HCT116 (cell line): ENCODE measurements around the gene CASP8. TPM values are rescaled to one million over a fixed set of nuclear protein-coding genes. Genes with fewer than 3 reads are reported as not detected.

Experiments
- ATAC-seq: fragments of 200-7000 bp; cut with Tn5 transposase; 2 replicates; pipeline ENCODE4 v1.9.1; 2020; ENCODE audit warnings: mild to moderate bottlenecking, moderate library complexity
- BruUV-seq: library from RNA; stranded (reverse); fragments of 400-500 nt; replicated peaks from 2 replicates; lab custom pipeline; 2021; lab: Mats Ljungman, UMichigan
- CTCF ChIA-PET: fragments of 300-600 bp; sonication (Branson Sonifier 250); formaldehyde crosslinking; loops from one replicate; lab custom pipeline; 2021; ENCODE audit warnings: antibody characterized with exemption; lab: Charles Lee
- POLR2A ChIA-PET: fragments of 300-600, 350-600 bp; sonication (Branson Sonifier 250); formaldehyde crosslinking; loops from one replicate; lab custom pipeline; 2021; ENCODE audit warnings: antibody characterized with exemption; lab: Charles Lee
- RAD21 ChIA-PET, 2 experiments: fragments of 300-600 bp; sonication (Branson Sonifier 250); formaldehyde crosslinking; loops; one replicate each; lab custom pipeline; 2023; ENCODE audit warnings: low total read pairs in 2 of 2; ENCODE audit not compliant: uncharacterized antibody in 2 of 2, unreplicated experiment in 2 of 2, low non-redundant PET in 1 of 2; lab: Charles Lee
- DNase-seq: peaks from one replicate; pipeline ENCODE4 v3.0.0-alpha.2; 2010; ENCODE audit warnings: low read depth, low spot score
- H2AFZ ChIP-seq: fragments of 200-600 bp; shearing (Covaris generic), sonication (generic); 2 replicates; pipeline ENCODE4 v1.6.1; 2017; ENCODE audit warnings: low read depth, mixed run types, mixed read lengths, antibody characterized with exemption, low read length; ENCODE audit not compliant: poor library complexity, severe bottlenecking
- H3K27ac ChIP-seq: 2 replicates; pipeline ENCODE4 v1.5.1; 2012; ENCODE audit warnings: low read depth, low read length
- H3K27me3 ChIP-seq: fragments of 200-600 bp; sonication (generic); 2 replicates; pipeline ENCODE4 v1.6.1; 2016; ENCODE audit warnings: mixed run types, low read length, mixed read lengths; ENCODE audit not compliant: insufficient read depth
- H3K36me3 ChIP-seq, 2 experiments: fragments of 200-500 bp in 1 of 2; fragments of 200-600 bp in 1 of 2; sonication (Bioruptor generic) in 1 of 2; sonication (generic) in 1 of 2; 2 replicates each; pipeline versions ENCODE4 v1.5.1 to v1.6.1; 2014 to 2016; ENCODE audit warnings: low read length in 2 of 2, inconsistent platforms in 1 of 2, mixed read lengths in 1 of 2, mixed run types in 1 of 2; ENCODE audit not compliant: insufficient read depth in 2 of 2, control insufficient read depth in 1 of 2
- H3K4me1 ChIP-seq, 2 experiments: fragments of 200-600 bp in 1 of 2; sonication (generic) in 1 of 2; 2 replicates each; pipeline versions ENCODE4 v1.5.1 to v1.6.1; 2012 to 2017; ENCODE audit warnings: low read length in 2 of 2, inconsistent platforms in 1 of 2, mild to moderate bottlenecking in 1 of 2, mixed read lengths in 1 of 2, mixed run types in 1 of 2, moderate library complexity in 1 of 2; ENCODE audit not compliant: insufficient read depth in 2 of 2, control insufficient read depth in 1 of 2
- H3K4me2 ChIP-seq: fragments of 200-600 bp; sonication (generic); 2 replicates; pipeline ENCODE4 v1.6.1; 2017; ENCODE audit warnings: mixed run types, low read length, mixed read lengths
- H3K4me3 ChIP-seq, 2 experiments: fragments of 200-600 bp in 1 of 2; sonication (generic) in 1 of 2; replicated peaks in 1 of 2; 2 replicates each; pipeline ENCODE4 v1.5.1; 2011 to 2016; ENCODE audit warnings: low read length in 2 of 2, control low read depth in 1 of 2, low read depth in 1 of 2, mild to moderate bottlenecking in 1 of 2, mixed read lengths in 1 of 2, mixed run types in 1 of 2
- H3K79me2 ChIP-seq: fragments of 200-600 bp; sonication (generic); 2 replicates; pipeline ENCODE4 v1.6.1; 2017; ENCODE audit warnings: mild to moderate bottlenecking, mixed run types, low read length, moderate library complexity, mixed read lengths; ENCODE audit not compliant: insufficient read depth
- H3K9ac ChIP-seq: fragments of 200-600 bp; sonication (generic); 2 replicates; pipeline ENCODE4 v1.6.1; 2016; ENCODE audit warnings: low read length, mixed read lengths
- H3K9me2 ChIP-seq: fragments of 200-600 bp; sonication (generic), shearing (Covaris generic); 2 replicates; pipeline ENCODE4 v1.6.1; 2017; ENCODE audit warnings: mixed run types, mild to moderate bottlenecking, moderate library complexity; ENCODE audit not compliant: insufficient read depth
- H3K9me3 ChIP-seq, 2 experiments: fragments of 200-500 bp in 1 of 2; fragments of 200-600 bp in 1 of 2; sonication (Bioruptor generic) in 1 of 2; sonication (generic) in 1 of 2; 2 replicates each; pipeline ENCODE4 v1.6.1; 2014 to 2017; ENCODE audit warnings: low read length in 2 of 2, mixed read lengths in 2 of 2, inconsistent platforms in 1 of 2, low read depth in 1 of 2, mild to moderate bottlenecking in 1 of 2, mixed run types in 1 of 2, moderate library complexity in 1 of 2; ENCODE audit not compliant: control insufficient read depth in 1 of 2, insufficient read depth in 1 of 2
- H4K20me1 ChIP-seq: fragments of 200-600 bp; sonication (generic), shearing (Covaris generic); 2 replicates; pipeline ENCODE4 v1.6.1; 2017; ENCODE audit warnings: mixed run types, mild to moderate bottlenecking, moderate library complexity; ENCODE audit not compliant: insufficient read depth
- CBX3 ChIP-seq: IDR thresholded peaks from 2 replicates; pipeline ENCODE4 v1.6.1; 2012; ENCODE audit warnings: low read depth
- ELF1 ChIP-seq: IDR thresholded peaks from 2 replicates; pipeline ENCODE4 v1.6.1; 2012; ENCODE audit warnings: low read depth, borderline replicate concordance
- EZH2 ChIP-seq: fragments of 200-600 bp; sonication (generic); IDR thresholded peaks from 2 replicates; pipeline ENCODE4 v1.6.1; 2017; ENCODE audit warnings: antibody characterized with exemption, mixed run types
- EZH2phosphoT487 ChIP-seq: fragments of 200-600 bp; IDR thresholded peaks from 2 replicates; pipeline ENCODE4 v1.6.1; 2018; ENCODE audit warnings: antibody characterized with exemption, borderline replicate concordance
- POLR2A ChIP-seq: IDR thresholded peaks from 2 replicates; pipeline ENCODE4 v1.7.0; 2011; ENCODE audit warnings: borderline replicate concordance; ENCODE audit not compliant: insufficient read depth, insufficient read length; ENCODE audit errors: extremely low read depth
- POLR2AphosphoS5 ChIP-seq: IDR thresholded peaks from 2 replicates; pipeline ENCODE4 v1.6.1; 2011; ENCODE audit warnings: mild to moderate bottlenecking, low read depth, low read length, moderate library complexity
- SP1 ChIP-seq: IDR thresholded peaks from 2 replicates; pipeline ENCODE4 v1.6.1; 2012; ENCODE audit warnings: low read depth
- TCF7L2 ChIP-seq: IDR thresholded peaks from 2 replicates; pipeline ENCODE4 v1.7.0; 2011; ENCODE audit warnings: borderline replicate concordance, inconsistent platforms; ENCODE audit not compliant: insufficient read depth, insufficient read length; ENCODE audit errors: extremely low read depth
- ZFX ChIP-seq: fragments of 450-650 bp; IDR thresholded peaks from 2 replicates; pipeline ENCODE4 v1.6.1; 2017
- ZNF274 ChIP-seq: fragments of 200-500 bp; sonication (Bioruptor generic); IDR thresholded peaks from 2 replicates; pipeline ENCODE4 v1.6.1; 2014; ENCODE audit warnings: mild to moderate bottlenecking, low read depth, low read length, inconsistent platforms
- intact Hi-C: fragments of 100-400 bp; cut with micrococcal nuclease; formaldehyde crosslinking; loops from 2 replicates; pipeline ENCODE4 v1.10.0; 2022
- total RNA-seq: library from RNA; stranded (reverse); gene quantifications from one replicate; pipeline ENCODE4 v1.2.1, GENCODE V29; 2021; ENCODE audit not compliant: unreplicated experiment
- TF ChIP-seq, protein P1 (sequence below): IDR thresholded peaks from 2 replicates; pipeline ENCODE4 v1.6.1; 2012
- TF ChIP-seq, protein P2 (sequence below): IDR thresholded peaks from 2 replicates; pipeline ENCODE4 v1.6.1; 2012; ENCODE audit warnings: low read depth
- TF ChIP-seq, protein P3 (sequence below), 3 experiments: fragments of 200-600 bp in 1 of 3; sonication (generic) in 1 of 3; IDR thresholded peaks in 2 of 3; conservative IDR thresholded peaks in 1 of 3; 2 replicates each; pipeline ENCODE4 v1.5.1; 2012 to 2017; ENCODE audit warnings: low read depth in 2 of 3, low read length in 2 of 3, antibody characterized with exemption in 1 of 3, borderline replicate concordance in 1 of 3, control low read depth in 1 of 3, mild to moderate bottlenecking in 1 of 3, mixed read lengths in 1 of 3, mixed run types in 1 of 3, moderate library complexity in 1 of 3; ENCODE audit not compliant: insufficient read depth in 1 of 3

The CASP8 gene
- total RNA-seq, 1 experiment from 2014 or later, result 29.6 TPM

DNA sequence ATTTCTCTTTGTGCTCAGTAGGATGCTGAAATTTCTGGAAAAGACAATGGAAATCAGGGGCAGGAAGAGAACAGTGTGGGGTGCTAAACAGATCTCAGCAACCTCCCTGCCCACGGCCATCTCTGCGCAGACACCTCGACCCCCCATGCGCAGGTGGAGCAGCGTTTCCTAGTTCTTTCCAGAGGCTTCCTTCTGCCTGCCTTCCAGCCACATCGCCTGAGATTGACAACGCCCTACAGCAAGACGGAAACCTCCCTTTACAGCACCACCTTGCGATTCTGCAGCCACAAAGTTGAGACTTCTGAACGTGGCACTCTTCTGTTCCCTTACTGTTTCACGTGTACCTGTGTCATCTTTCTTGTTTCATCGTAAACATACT, 31.4 kb upstream of the CASP8 start:
- ChIA-PET RAD21 (no interaction called here), CTCF (no interaction called here), POLR2A (no interaction called here)
- Histone ChIP-seq H3K4me3 (no peak overlapping the region), H3K4me1 (peaks cover 10 to 18% of the 10 kb centered on the region in 2 experiments), H3K36me3 (no peaks in the 10 kb centered on the region), H3K27me3 (no peaks in the 10 kb centered on the region), H3K9me3 (no peaks in the 10 kb centered on the region), H3K9ac (no peak overlapping the region), H3K9me2 (no peaks in the 10 kb centered on the region), H3K4me2 (no peak overlapping the region), H3K27ac (no peak overlapping the region), H4K20me1 (no peaks in the 10 kb centered on the region), H3K79me2 (peaks cover 3% of the 10 kb centered on the region), H2AFZ (no peak overlapping the region)
- intact Hi-C loops, result no loop called here
- DNase-seq (no peak), ATAC-seq (no peak)
- no TSS peak for BruUV-seq
- TF ChIP-seq EZH2phosphoT487 (no peak), ZNF274 (no peak), SP1 (no peak), POLR2A (no peak), ELF1 (no peak), POLR2AphosphoS5 (no peak), TCF7L2 (no peak), CBX3 (no peak), EZH2 (no peak), ZFX (no peak)
- TF ChIP-seq, protein P1, sequence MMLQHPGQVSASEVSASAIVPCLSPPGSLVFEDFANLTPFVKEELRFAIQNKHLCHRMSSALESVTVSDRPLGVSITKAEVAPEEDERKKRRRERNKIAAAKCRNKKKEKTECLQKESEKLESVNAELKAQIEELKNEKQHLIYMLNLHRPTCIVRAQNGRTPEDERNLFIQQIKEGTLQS, result no peak
- TF ChIP-seq, protein P2, sequence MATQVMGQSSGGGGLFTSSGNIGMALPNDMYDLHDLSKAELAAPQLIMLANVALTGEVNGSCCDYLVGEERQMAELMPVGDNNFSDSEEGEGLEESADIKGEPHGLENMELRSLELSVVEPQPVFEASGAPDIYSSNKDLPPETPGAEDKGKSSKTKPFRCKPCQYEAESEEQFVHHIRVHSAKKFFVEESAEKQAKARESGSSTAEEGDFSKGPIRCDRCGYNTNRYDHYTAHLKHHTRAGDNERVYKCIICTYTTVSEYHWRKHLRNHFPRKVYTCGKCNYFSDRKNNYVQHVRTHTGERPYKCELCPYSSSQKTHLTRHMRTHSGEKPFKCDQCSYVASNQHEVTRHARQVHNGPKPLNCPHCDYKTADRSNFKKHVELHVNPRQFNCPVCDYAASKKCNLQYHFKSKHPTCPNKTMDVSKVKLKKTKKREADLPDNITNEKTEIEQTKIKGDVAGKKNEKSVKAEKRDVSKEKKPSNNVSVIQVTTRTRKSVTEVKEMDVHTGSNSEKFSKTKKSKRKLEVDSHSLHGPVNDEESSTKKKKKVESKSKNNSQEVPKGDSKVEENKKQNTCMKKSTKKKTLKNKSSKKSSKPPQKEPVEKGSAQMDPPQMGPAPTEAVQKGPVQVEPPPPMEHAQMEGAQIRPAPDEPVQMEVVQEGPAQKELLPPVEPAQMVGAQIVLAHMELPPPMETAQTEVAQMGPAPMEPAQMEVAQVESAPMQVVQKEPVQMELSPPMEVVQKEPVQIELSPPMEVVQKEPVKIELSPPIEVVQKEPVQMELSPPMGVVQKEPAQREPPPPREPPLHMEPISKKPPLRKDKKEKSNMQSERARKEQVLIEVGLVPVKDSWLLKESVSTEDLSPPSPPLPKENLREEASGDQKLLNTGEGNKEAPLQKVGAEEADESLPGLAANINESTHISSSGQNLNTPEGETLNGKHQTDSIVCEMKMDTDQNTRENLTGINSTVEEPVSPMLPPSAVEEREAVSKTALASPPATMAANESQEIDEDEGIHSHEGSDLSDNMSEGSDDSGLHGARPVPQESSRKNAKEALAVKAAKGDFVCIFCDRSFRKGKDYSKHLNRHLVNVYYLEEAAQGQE, result no peak
- TF ChIP-seq, protein P3, sequence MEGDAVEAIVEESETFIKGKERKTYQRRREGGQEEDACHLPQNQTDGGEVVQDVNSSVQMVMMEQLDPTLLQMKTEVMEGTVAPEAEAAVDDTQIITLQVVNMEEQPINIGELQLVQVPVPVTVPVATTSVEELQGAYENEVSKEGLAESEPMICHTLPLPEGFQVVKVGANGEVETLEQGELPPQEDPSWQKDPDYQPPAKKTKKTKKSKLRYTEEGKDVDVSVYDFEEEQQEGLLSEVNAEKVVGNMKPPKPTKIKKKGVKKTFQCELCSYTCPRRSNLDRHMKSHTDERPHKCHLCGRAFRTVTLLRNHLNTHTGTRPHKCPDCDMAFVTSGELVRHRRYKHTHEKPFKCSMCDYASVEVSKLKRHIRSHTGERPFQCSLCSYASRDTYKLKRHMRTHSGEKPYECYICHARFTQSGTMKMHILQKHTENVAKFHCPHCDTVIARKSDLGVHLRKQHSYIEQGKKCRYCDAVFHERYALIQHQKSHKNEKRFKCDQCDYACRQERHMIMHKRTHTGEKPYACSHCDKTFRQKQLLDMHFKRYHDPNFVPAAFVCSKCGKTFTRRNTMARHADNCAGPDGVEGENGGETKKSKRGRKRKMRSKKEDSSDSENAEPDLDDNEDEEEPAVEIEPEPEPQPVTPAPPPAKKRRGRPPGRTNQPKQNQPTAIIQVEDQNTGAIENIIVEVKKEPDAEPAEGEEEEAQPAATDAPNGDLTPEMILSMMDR (IDR thresholded peaks at IDR 0.05 in 2 of 3, conservative IDR thresholded peaks at IDR 0.05 in 1 of 3; ENCODE audit: borderline replicate concordance in 1 of 3, insufficient read depth in 1 of 3, low read depth in 2 of 3, low read length in 2 of 3), result no peak
